ENCODE data around the gene FGF12.

The FGF12 gene

DNA sequence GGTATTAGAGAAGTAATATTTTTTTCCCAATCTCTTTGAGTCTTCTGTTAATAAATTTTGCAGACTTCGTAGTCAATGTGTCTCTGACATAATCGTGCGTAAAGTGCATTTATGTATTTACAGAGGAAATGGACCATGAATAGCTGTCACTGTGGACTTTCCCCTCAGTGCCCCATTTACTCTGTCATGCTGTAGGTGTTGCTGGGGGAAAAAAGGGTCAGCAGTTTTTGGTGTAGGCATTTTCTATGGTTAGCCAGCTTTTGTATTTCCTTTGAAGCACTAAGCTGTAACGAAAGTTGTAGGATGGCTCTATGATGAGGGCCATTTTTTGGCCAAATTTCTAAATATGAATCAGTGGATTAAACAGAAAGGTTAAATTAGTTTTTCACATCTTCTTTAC lies 598.4 kb downstream of the FGF12 start:
- 100% methylated on average over 1 to 2 of the region's 4 CpGs for WGBS, 2 experiments (ENCODE audit: insufficient coverage in 2 of 2)
- Histone ChIP-seq H3K9me3 (ENCODE audit: control insufficient read depth, low read length) (no peaks in the 10 kb centered on the region), H3K27ac (ENCODE audit: low read depth, low read length, severe bottlenecking) (no peak overlapping the region), H3K36me3 (ENCODE audit: control insufficient read depth, insufficient read depth, low read length) (no peaks in the 10 kb centered on the region), H3K4me3 (ENCODE audit: extremely low read depth, insufficient read depth, low read length, poor library complexity, severe bottlenecking) (no peak overlapping the region), H3K4me1 (ENCODE audit: control insufficient read depth, insufficient read depth, low read length, poor library complexity, severe bottlenecking) (no peaks in the 10 kb centered on the region)

DNA sequence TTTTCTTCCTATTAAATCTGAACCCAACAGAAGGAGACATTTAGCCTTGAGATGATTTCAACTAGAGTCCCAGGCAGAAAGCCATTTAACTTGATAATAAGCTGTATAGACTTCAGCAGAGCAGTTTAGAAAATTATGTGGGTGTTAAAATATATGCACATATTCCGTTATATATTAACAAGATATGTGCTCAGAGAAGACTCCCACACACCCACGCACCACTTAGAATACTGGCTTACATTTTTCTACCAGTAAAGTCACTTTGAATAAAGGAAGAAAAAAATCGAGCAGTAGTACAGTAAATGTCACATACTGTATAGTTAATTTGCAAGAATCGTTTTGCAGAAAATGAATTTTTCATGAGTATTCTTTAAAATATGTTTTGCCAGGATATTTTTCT lies 599.3 kb downstream of the FGF12 start:
- H3K36me3 ChIP-seq (ENCODE audit: control insufficient read depth, insufficient read depth, low read length): no peaks in the 10 kb centered on the region
- no CpG with 5 or more reads among the region's 4 CpGs for WGBS, 2 experiments (ENCODE audit: insufficient coverage in 2 of 2)

DNA sequence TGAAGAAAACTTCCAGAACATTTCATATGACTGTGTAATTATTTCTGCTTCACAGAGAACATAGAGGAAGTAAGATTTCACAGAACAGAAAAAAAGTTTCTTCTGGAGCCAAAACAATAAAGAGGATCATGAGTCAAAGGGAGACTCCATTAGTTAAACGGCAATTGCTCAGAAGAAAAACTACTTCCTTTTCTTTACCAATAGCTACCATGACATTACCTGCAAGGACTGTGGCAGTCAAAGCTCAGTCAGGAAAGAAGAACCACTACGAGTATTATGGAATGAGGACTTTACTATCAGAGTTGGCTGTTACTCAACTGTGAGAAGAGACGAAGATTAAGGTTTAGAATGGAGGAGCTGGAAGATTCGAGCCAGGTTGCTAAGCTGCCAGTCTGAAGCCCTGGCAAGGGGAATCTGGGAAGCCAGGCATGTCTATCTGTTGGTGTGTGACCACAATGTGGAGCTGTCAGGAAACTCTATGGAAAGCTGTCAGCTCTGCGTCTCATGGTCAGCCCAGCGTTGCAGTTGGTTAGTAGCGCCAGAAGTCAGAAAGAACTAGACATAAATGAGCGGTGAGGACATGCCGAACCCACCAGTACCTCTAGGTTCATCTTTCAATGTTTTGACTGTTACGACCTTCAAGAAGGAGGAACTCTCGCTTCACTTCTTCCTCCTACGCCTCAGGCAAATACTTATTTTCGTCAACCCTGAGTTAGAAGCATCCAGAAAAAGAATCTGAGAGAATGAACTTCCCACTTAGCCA lies 604.3 kb downstream of the FGF12 start:
- no peaks in the 10 kb centered on the region for H3K4me1 ChIP-seq (ENCODE audit: control insufficient read depth, insufficient read depth, low read length, poor library complexity, severe bottlenecking)
- no peak overlapping the region for H3K4me3 ChIP-seq (ENCODE audit: extremely low read depth, insufficient read depth, low read length, poor library complexity, severe bottlenecking)
- H3K36me3 ChIP-seq (ENCODE audit: control insufficient read depth, insufficient read depth, low read length): no peaks in the 10 kb centered on the region
- no peak overlapping the region for H3K27ac ChIP-seq (ENCODE audit: low read depth, low read length, severe bottlenecking)
- no peaks in the 10 kb centered on the region for H3K9me3 ChIP-seq (ENCODE audit: control insufficient read depth, low read length)
- 94 to 97% methylated on average over 11 to 12 of the region's 13 CpGs for WGBS, 2 experiments (ENCODE audit: insufficient coverage in 2 of 2)

More for the DNA sequence above, 599.3 kb downstream of the FGF12 start:
- Histone ChIP-seq H3K27ac (ENCODE audit: low read depth, low read length, severe bottlenecking) (no peak overlapping the region), H3K9me3 (ENCODE audit: control insufficient read depth, low read length) (no peaks in the 10 kb centered on the region), H3K4me1 (ENCODE audit: control insufficient read depth, insufficient read depth, low read length, poor library complexity, severe bottlenecking) (no peaks in the 10 kb centered on the region), H3K4me3 (ENCODE audit: extremely low read depth, insufficient read depth, low read length, poor library complexity, severe bottlenecking) (no peak overlapping the region)

DNA sequence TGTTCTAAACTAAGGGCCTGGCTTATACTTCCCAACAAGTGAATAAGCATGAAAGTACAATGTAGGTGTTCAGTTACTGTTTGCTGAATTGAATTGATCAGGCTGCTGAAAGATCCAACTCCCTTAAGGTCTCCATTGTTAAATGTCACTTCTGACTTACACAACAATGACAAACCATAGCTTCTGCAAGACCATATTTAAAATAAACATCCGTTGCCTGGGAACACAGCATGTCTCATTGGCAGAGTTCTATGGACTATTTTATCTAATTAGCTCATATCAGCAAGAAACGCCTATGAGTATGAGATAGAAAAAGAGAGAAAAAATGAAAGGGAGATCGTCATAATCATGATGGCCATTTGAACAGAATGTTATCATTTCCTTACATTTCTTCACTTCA lies 605.4 kb downstream of the FGF12 start:
- H3K36me3 ChIP-seq (ENCODE audit: control insufficient read depth, insufficient read depth, low read length): no peaks in the 10 kb centered on the region
- H3K27ac ChIP-seq (ENCODE audit: low read depth, low read length, severe bottlenecking): no peak overlapping the region
- H3K4me3 ChIP-seq (ENCODE audit: extremely low read depth, insufficient read depth, low read length, poor library complexity, severe bottlenecking): no peak overlapping the region
- H3K4me1 ChIP-seq (ENCODE audit: control insufficient read depth, insufficient read depth, low read length, poor library complexity, severe bottlenecking): no peaks in the 10 kb centered on the region
- no CpG with 5 or more reads among the region's 3 CpGs for WGBS, 2 experiments (ENCODE audit: insufficient coverage in 2 of 2)
- no peaks in the 10 kb centered on the region for H3K9me3 ChIP-seq (ENCODE audit: control insufficient read depth, low read length)

DNA sequence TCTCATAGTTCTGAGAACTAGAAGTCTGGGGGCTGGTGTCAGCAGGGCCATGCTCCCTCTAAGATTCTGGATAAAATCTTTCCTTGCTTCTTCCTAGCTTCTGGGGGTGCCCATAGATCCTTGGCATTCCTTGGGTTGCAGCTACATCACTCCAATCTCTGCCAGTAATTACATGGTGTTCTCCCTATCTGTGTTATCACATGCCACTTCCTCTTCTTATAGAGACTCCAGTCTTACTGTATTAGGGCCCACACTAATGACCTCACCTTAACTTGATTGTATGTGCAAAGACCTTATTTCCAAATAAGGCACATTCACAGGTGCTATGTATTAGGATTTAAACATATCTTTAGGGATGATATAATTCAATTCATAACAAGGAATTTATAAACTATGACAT lies 618.5 kb downstream of the FGF12 start:
- no peak overlapping the region for H3K4me3 ChIP-seq (ENCODE audit: extremely low read depth, insufficient read depth, low read length, poor library complexity, severe bottlenecking)
- H3K36me3 ChIP-seq (ENCODE audit: control insufficient read depth, insufficient read depth, low read length): no peaks in the 10 kb centered on the region
- H3K27ac ChIP-seq (ENCODE audit: low read depth, low read length, severe bottlenecking): no peak overlapping the region
- no peaks in the 10 kb centered on the region for H3K4me1 ChIP-seq (ENCODE audit: control insufficient read depth, insufficient read depth, low read length, poor library complexity, severe bottlenecking)
- H3K9me3 ChIP-seq (ENCODE audit: control insufficient read depth, low read length): no peaks in the 10 kb centered on the region

DNA sequence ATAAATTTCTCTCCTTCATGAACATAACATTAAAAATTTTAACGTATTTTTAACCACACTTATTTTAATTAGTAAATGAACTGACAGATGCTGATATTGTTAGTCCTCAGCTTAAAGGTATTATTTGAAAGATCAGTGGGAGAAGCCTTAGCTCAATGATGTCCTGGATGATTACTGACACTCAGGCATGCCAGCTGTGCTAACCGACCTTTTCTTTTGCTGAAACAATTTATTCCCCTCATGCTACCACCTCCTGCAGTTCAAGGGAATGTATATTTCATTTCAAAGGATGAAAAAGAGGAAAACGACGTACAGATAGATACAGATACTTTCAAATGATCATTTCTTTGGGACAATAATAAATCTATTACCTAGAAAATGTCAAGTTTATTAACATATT lies 620.8 kb downstream of the FGF12 start:
- H3K4me3 ChIP-seq (ENCODE audit: extremely low read depth, insufficient read depth, low read length, poor library complexity, severe bottlenecking): no peak overlapping the region
- no peaks in the 10 kb centered on the region for H3K9me3 ChIP-seq (ENCODE audit: control insufficient read depth, low read length)
- WGBS, 2 experiments (ENCODE audit: insufficient coverage in 2 of 2): no CpG with 5 or more reads among the region's 4 CpGs
- no peaks in the 10 kb centered on the region for H3K36me3 ChIP-seq (ENCODE audit: control insufficient read depth, insufficient read depth, low read length)
- no peak overlapping the region for H3K27ac ChIP-seq (ENCODE audit: low read depth, low read length, severe bottlenecking)
- no peaks in the 10 kb centered on the region for H3K4me1 ChIP-seq (ENCODE audit: control insufficient read depth, insufficient read depth, low read length, poor library complexity, severe bottlenecking)

DNA sequence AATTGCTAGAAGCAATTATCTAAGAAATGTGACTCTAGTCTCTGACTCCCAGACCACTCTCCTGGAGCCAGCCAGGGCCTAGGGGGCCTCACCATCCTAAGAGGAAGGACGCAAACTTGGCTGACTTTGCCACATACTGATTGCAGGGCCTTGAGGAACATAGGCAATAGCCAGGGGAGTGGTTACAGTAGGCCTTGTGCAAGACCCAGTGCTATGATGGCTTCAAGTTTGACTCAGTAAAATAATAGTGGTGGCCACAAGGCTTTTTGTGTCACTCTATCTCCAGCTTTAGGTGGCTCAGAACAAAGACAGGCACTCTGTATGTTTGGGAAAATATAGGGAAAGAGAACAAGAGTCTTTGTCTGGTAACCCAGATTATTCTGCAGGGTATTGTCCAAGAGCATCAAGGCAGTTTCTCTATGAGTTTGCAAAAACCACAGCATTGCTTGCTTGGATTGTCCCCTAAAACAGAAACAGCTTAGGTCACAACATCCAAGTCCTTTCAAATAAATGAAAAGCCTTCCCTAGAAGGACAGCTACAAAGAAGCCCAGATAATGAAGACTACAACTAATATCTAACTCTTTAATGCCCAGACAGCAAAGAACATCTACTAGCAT lies 634.8 kb downstream of the FGF12 start:
- Histone ChIP-seq H3K9me3 (ENCODE audit: control insufficient read depth, low read length) (no peaks in the 10 kb centered on the region), H3K4me3 (ENCODE audit: extremely low read depth, insufficient read depth, low read length, poor library complexity, severe bottlenecking) (no peak overlapping the region), H3K36me3 (ENCODE audit: control insufficient read depth, insufficient read depth, low read length) (no peaks in the 10 kb centered on the region), H3K4me1 (ENCODE audit: control insufficient read depth, insufficient read depth, low read length, poor library complexity, severe bottlenecking) (no peaks in the 10 kb centered on the region), H3K27ac (ENCODE audit: low read depth, low read length, severe bottlenecking) (no peak overlapping the region)
- WGBS, 2 experiments (ENCODE audit: insufficient coverage in 2 of 2): 86 to 92% methylated on average over 1 of the region's 1 CpG

DNA sequence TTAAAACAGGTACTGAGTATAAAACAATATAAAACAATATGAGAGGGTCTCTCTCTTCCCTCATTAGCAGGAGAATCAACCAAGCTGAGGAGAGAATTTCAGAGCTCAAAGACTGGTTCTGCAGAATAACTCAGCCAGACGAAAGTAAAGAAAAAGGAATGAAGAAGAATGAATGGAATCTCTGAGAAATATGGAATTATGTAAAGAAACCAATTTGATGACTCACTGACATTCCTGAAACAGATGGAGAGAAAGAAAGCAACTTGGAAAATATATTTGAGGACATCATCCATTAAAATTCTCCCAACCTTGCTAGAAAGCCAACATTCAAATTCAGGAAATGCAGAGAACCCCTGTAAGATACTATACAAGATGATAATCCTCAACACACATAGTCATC lies 635.5 kb downstream of the FGF12 start:
- no peak overlapping the region for H3K27ac ChIP-seq (ENCODE audit: low read depth, low read length, severe bottlenecking)
- 80 to 100% methylated on average over 1 of the region's 1 CpG for WGBS, 2 experiments (ENCODE audit: insufficient coverage in 2 of 2)
- no peaks in the 10 kb centered on the region for H3K4me1 ChIP-seq (ENCODE audit: control insufficient read depth, insufficient read depth, low read length, poor library complexity, severe bottlenecking)
- no peaks in the 10 kb centered on the region for H3K9me3 ChIP-seq (ENCODE audit: control insufficient read depth, low read length)
- H3K36me3 ChIP-seq (ENCODE audit: control insufficient read depth, insufficient read depth, low read length): no peaks in the 10 kb centered on the region
- no peak overlapping the region for H3K4me3 ChIP-seq (ENCODE audit: extremely low read depth, insufficient read depth, low read length, poor library complexity, severe bottlenecking)

DNA sequence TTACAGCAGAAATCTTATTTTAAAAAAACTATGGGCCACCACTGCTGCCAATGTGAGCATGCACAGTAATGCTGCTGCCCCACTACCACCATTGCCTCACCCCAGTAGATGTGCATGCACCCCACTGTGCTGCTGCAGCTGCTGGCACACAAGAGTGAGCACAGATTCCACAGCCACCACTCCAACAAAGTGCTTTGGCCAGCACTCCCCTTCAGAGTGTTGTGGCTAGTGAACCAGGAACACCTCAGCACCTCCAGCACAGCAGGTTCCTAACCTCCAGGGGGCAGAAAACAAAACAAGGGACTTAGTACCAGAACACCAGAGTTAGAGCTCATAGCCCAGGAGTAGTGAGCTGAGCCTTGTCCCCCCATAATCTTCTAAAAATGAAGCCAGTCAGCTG lies 636.8 kb downstream of the FGF12 start:
- Histone ChIP-seq H3K9me3 (ENCODE audit: control insufficient read depth, low read length) (no peaks in the 10 kb centered on the region), H3K36me3 (ENCODE audit: control insufficient read depth, insufficient read depth, low read length) (no peaks in the 10 kb centered on the region), H3K27ac (ENCODE audit: low read depth, low read length, severe bottlenecking) (no peak overlapping the region), H3K4me1 (ENCODE audit: control insufficient read depth, insufficient read depth, low read length, poor library complexity, severe bottlenecking) (no peaks in the 10 kb centered on the region), H3K4me3 (ENCODE audit: extremely low read depth, insufficient read depth, low read length, poor library complexity, severe bottlenecking) (no peak overlapping the region)
